WTC11 (cell line): Measurements from ENCODE around the gene TP53BP2. TPM values are rescaled to one million over a fixed set of nuclear protein-coding genes. Genes with fewer than 3 reads are reported as not detected.
"Not testable (repeated sequence)": the region's sequence is repeated elsewhere in the genome, so short reads cannot be mapped to it uniquely, and the experiment has no call there.

Source experiments
- ATAC-seq: fragments of 200-7000 bp; cut with Tn5 transposase; 2 replicates; pipeline ENCODE4 v1.10.0; 2021; ENCODE audit warnings: mild to moderate bottlenecking, moderate library complexity
- CTCF ChIA-PET: fragments of 300-600 bp; sonication (Branson Sonifier 250); formaldehyde crosslinking; loops from one replicate; lab custom pipeline; 2021; ENCODE audit warnings: antibody characterized with exemption; lab: Charles Lee
- POLR2A ChIA-PET: fragments of 350-600 bp; sonication (Branson Sonifier 250); formaldehyde crosslinking; loops from one replicate; lab custom pipeline; 2021; ENCODE audit warnings: antibody characterized with exemption; lab: Charles Lee
- DNase-seq: peaks from one replicate; pipeline ENCODE4 v3.0.0; 2021; ENCODE audit warnings: low spot score
- H3K27ac Mint-ChIP-seq: 2 replicates; pipeline ENCODE4 v1.8.0; 2021; ENCODE audit warnings: mixed read lengths
- H3K27me3 Mint-ChIP-seq: 2 replicates; pipeline ENCODE4 v1.8.0; 2021; ENCODE audit warnings: low read depth, mild to moderate bottlenecking, moderate library complexity, mixed read lengths
- H3K36me3 Mint-ChIP-seq: 2 replicates; pipeline ENCODE4 v1.8.0; 2021; ENCODE audit warnings: mixed read lengths
- H3K4me1 Mint-ChIP-seq: 2 replicates; pipeline ENCODE4 v1.8.0; 2022; ENCODE audit warnings: mixed read lengths
- H3K4me3 Mint-ChIP-seq: 2 replicates; pipeline ENCODE4 v1.8.0; 2021; ENCODE audit warnings: mild to moderate bottlenecking, moderate library complexity, mixed read lengths
- H3K9me3 Mint-ChIP-seq: 2 replicates; pipeline ENCODE4 v1.8.0; 2021; ENCODE audit warnings: mixed read lengths
- ATF1 ChIP-seq: sonication (generic); formaldehyde crosslinking; IDR thresholded peaks from 2 replicates; pipeline ENCODE4 v1.8.1; 2023; ENCODE audit warnings: mild to moderate bottlenecking, moderate library complexity, missing genetic modification reagents
- EMX1 ChIP-seq: fragments of 250-450 bp; sonication (Bioruptor Pico); IDR thresholded peaks from 2 replicates; pipeline ENCODE4 v1.8.0; 2021; ENCODE audit warnings: mild to moderate bottlenecking
- GABPB1 ChIP-seq: sonication (generic); formaldehyde crosslinking; IDR thresholded peaks from 2 replicates; pipeline ENCODE4 v1.8.1; 2023; ENCODE audit warnings: mild to moderate bottlenecking, missing genetic modification reagents
- JAZF1 ChIP-seq: fragments of 250-450 bp; sonication (Bioruptor Pico); IDR thresholded peaks from 2 replicates; pipeline ENCODE4 v1.9.0; 2021; ENCODE audit warnings: moderate library complexity, mild to moderate bottlenecking, inconsistent platforms
- MXD4 ChIP-seq: fragments of 250-450 bp; sonication (Bioruptor Pico); IDR thresholded peaks from 2 replicates; pipeline ENCODE4 v1.8.0; 2021; ENCODE audit warnings: mild to moderate bottlenecking, moderate library complexity, borderline replicate concordance
- NFE2L1 ChIP-seq: sonication (generic); formaldehyde crosslinking; IDR thresholded peaks from 2 replicates; pipeline ENCODE4 v1.8.1; 2023; ENCODE audit warnings: missing genetic modification reagents
- NR3C1 ChIP-seq: sonication (generic); formaldehyde crosslinking; conservative IDR thresholded peaks from 2 replicates; pipeline ENCODE4 v1.8.1; 2023; ENCODE audit warnings: low read depth, mild to moderate bottlenecking, missing genetic modification reagents
- ZNF121 ChIP-seq: sonication (generic); formaldehyde crosslinking; IDR thresholded peaks from 2 replicates; pipeline ENCODE4 v1.8.0; 2023; ENCODE audit warnings: missing genetic modification reagents
- ZNF232 ChIP-seq: sonication (generic); formaldehyde crosslinking; IDR thresholded peaks from 2 replicates; pipeline ENCODE4 v1.8.0; 2022; ENCODE audit warnings: mild to moderate bottlenecking, missing genetic modification reagents
- ZNF416 ChIP-seq: fragments of 250-450 bp; sonication (Bioruptor Pico); IDR thresholded peaks from 2 replicates; pipeline ENCODE4 v1.9.0; 2021; ENCODE audit warnings: mild to moderate bottlenecking, inconsistent platforms
- ZNF423 ChIP-seq: fragments of 250-450 bp; sonication (Bioruptor Pico); IDR thresholded peaks from 2 replicates; pipeline ENCODE4 v2.1.2; 2022; ENCODE audit warnings: mild to moderate bottlenecking, moderate library complexity
- total RNA-seq: library from RNA; stranded (reverse); gene quantifications from 3 replicates; pipeline ENCODE4 v1.2.3, GENCODE V29; 2021
- TF ChIP-seq, protein P1 (sequence below): sonication (generic); formaldehyde crosslinking; conservative IDR thresholded peaks from 2 replicates; pipeline ENCODE4 v1.8.1; 2022; ENCODE audit warnings: mild to moderate bottlenecking, missing genetic modification reagents
- TF ChIP-seq, protein P2 (sequence below): fragments of 250-450 bp; sonication (Bioruptor Pico); IDR thresholded peaks from 2 replicates; pipeline ENCODE4 v1.8.0; 2021; ENCODE audit warnings: mild to moderate bottlenecking
- TF ChIP-seq, protein P3 (sequence below): sonication (generic); formaldehyde crosslinking; IDR thresholded peaks from 2 replicates; pipeline ENCODE4 v1.8.1; 2023; ENCODE audit warnings: mild to moderate bottlenecking, missing genetic modification reagents, moderate library complexity
- TF ChIP-seq, protein P4 (sequence below): fragments of 250-450 bp; sonication (Bioruptor Pico); IDR thresholded peaks from 2 replicates; pipeline ENCODE4 v1.9.0; 2021; ENCODE audit warnings: moderate library complexity, mild to moderate bottlenecking, inconsistent platforms, borderline replicate concordance
- TF ChIP-seq, protein P5 (sequence below): sonication (generic); formaldehyde crosslinking; IDR thresholded peaks from 2 replicates; pipeline ENCODE4 v1.8.0; 2022; ENCODE audit warnings: mild to moderate bottlenecking, missing genetic modification reagents

Gene TP53BP2
- total RNA-seq, 1 experiment from 2014 or later = 42.7 TPM

- no peak overlapping the region for H3K4me3 Mint-ChIP-seq
- no peaks in the 10 kb centered on the region for H3K9me3 Mint-ChIP-seq
- TF ChIP-seq, protein P1, sequence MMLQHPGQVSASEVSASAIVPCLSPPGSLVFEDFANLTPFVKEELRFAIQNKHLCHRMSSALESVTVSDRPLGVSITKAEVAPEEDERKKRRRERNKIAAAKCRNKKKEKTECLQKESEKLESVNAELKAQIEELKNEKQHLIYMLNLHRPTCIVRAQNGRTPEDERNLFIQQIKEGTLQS (CRISPR knock-in tag) = no peak
- TF ChIP-seq NFE2L1 (CRISPR knock-in tag) = no peak
- no peak for TF ChIP-seq JAZF1 (CRISPR knock-in tag)
- no peak for TF ChIP-seq EMX1 (CRISPR knock-in tag)
- no peak for TF ChIP-seq ZNF416 (CRISPR knock-in tag)
- no peak for TF ChIP-seq MXD4
- TF ChIP-seq ZNF423 = no peak
- TF ChIP-seq, protein P2, sequence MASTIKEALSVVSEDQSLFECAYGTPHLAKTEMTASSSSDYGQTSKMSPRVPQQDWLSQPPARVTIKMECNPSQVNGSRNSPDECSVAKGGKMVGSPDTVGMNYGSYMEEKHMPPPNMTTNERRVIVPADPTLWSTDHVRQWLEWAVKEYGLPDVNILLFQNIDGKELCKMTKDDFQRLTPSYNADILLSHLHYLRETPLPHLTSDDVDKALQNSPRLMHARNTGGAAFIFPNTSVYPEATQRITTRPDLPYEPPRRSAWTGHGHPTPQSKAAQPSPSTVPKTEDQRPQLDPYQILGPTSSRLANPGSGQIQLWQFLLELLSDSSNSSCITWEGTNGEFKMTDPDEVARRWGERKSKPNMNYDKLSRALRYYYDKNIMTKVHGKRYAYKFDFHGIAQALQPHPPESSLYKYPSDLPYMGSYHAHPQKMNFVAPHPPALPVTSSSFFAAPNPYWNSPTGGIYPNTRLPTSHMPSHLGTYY (CRISPR knock-in tag) = no peak
- ATAC-seq (no peak), DNase-seq (no peak)
- CTCF ChIA-PET = interaction anchor here (1.1 to 1.3 kb wide), 2 partner anchors 12 to 181 kb away, joined by 3 to 4 read pairs; no protein-coding TSS in a partner anchor
- H3K27ac Mint-ChIP-seq = no peak overlapping the region
- H3K36me3 Mint-ChIP-seq = no peaks in the 10 kb centered on the region
- H3K4me1 Mint-ChIP-seq = peaks cover 39% of the 10 kb centered on the region
- POLR2A ChIA-PET = interaction anchor here (0.6 kb wide), 1 partner anchor 363 kb away, joined by 3 read pairs; no protein-coding TSS in a partner anchor
- peaks cover 23% of the 10 kb centered on the region for H3K27me3 Mint-ChIP-seq
Measured at GRCh38 chr1:223737342-223737741, 108.4 kb downstream of the TP53BP2 start.

DNA sequence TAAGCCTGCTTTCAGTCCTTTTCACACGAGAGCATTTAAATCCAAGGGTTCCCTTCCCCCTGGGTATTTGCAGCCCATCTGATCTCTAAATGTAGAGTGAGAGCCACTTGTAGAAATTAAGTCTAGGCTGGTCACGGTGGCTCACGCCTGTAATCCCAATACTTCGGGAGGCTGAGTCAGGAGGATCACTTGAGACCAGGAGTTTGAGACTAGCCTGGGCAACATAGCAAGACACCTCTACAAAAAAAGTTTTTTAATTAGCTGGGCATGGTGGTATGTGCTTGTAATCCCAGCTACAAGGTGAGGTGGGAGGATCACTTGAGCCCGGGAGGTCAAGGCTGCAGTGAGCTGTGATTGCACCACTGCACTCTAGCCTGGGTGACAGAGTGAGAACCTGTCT is 109.1 kb downstream of the TP53BP2 start:
- peaks cover 43% of the 10 kb centered on the region for H3K4me1 Mint-ChIP-seq
- not testable (repeated sequence) for ATAC-seq

GRCh38 chr1:223733898-223734852 is 111.6 kb downstream of the TP53BP2 start:
- Mint-ChIP-seq H3K9me3 (no peaks in the 10 kb centered on the region), H3K4me1 (peaks cover 50% of the 10 kb centered on the region), H3K27ac (no peak overlapping the region), H3K36me3 (peaks cover 2% of the 10 kb centered on the region; the same call in 1 of the 2 replicates)
- POLR2A ChIA-PET = no interaction called here
- peak; percentile 31 for ATAC-seq
- no peak for TF ChIP-seq ATF1 (CRISPR knock-in tag)
- TF ChIP-seq, protein P3, sequence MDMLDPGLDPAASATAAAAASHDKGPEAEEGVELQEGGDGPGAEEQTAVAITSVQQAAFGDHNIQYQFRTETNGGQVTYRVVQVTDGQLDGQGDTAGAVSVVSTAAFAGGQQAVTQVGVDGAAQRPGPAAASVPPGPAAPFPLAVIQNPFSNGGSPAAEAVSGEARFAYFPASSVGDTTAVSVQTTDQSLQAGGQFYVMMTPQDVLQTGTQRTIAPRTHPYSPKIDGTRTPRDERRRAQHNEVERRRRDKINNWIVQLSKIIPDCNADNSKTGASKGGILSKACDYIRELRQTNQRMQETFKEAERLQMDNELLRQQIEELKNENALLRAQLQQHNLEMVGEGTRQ (CRISPR knock-in tag) = 0 out of 2 replicates have a peak, but pooled peaks have one; percentile 4
- no peak for TF ChIP-seq ZNF416 (CRISPR knock-in tag)
- TF ChIP-seq, all 79 proteins: peak for 1
- Mint-ChIP-seq H3K4me3 (peak overlapping the region; percentile 33; the same call in 1 of the 2 replicates), H3K27me3 (peaks cover 54% of the 10 kb centered on the region)
- DNase-seq = no peak
- CTCF ChIA-PET = no interaction called here

More for the DNA sequence above, 109.1 kb downstream of the TP53BP2 start:
- H3K9me3 Mint-ChIP-seq, POLR2A ChIA-PET, DNase-seq, H3K36me3 Mint-ChIP-seq, H3K4me3 Mint-ChIP-seq, H3K27ac Mint-ChIP-seq: not testable (repeated sequence)
- H3K27me3 Mint-ChIP-seq = peaks cover 30% of the 10 kb centered on the region
- CTCF ChIA-PET = interaction anchor here (1.1 to 1.3 kb wide), 2 partner anchors 13 to 180 kb away, joined by 3 to 4 read pairs; no protein-coding TSS in a partner anchor

DNA sequence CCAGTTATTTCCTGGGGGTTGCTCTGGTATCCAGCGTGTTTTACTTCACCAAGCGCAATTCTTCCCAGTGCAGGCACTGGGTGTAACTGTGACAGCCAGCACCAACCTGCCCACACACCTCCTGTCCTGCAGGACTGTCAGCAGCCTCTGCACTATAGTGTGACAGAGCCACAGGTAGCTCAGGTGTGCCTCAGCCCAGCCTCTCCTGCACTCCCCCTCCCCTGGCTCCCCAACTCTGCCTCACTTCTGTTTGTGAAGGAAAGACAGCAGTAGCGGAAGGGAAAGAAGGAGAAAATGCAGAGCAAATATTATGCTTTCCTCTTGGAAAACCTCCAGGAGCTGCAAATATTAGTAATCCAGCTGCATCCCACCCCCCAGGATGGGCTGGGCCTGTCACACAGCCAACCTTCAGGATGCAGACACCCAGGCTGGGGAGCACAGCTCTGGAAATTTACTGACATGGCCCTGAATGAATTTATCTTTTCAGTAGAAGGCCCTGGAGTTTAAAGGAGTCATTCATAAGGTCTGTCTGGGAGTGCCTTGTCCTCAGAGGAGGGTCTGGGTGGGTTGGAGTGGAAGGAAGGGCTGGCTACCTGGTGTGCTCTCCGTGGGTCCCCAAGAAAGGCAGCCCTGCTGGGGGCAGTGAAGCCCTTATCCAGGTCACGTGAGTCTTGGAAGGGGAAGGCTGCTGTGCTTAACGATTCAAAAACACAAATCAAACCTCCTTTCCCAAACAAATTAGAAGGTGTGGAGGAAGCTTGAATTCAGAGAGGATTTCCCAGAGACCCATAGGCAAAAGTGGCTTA is 112.6 kb downstream of the TP53BP2 start:
- peaks cover 50% of the 10 kb centered on the region for H3K4me1 Mint-ChIP-seq
- no peak overlapping the region for H3K27ac Mint-ChIP-seq
- TF ChIP-seq, protein P4, sequence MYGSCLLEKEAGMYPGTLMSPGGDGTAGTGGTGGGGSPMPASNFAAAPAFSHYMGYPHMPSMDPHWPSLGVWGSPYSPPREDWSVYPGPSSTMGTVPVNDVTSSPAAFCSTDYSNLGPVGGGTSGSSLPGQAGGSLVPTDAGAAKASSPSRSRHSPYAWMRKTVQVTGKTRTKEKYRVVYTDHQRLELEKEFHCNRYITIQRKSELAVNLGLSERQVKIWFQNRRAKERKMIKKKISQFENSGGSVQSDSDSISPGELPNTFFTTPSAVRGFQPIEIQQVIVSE = no peak
- TF ChIP-seq, protein P3 (CRISPR knock-in tag) = peak; percentile 25; the same call in 1 of the 2 replicates
- TF ChIP-seq ZNF232 (CRISPR knock-in tag) = no peak
- TF ChIP-seq, protein P5, sequence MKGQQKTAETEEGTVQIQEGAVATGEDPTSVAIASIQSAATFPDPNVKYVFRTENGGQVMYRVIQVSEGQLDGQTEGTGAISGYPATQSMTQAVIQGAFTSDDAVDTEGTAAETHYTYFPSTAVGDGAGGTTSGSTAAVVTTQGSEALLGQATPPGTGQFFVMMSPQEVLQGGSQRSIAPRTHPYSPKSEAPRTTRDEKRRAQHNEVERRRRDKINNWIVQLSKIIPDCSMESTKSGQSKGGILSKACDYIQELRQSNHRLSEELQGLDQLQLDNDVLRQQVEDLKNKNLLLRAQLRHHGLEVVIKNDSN (CRISPR knock-in tag) = peak; percentile 33; the same call in 1 of the 2 replicates
- no peak for TF ChIP-seq GABPB1
- no peak for TF ChIP-seq NR3C1 (CRISPR knock-in tag)
- no peak for TF ChIP-seq ZNF121 (CRISPR knock-in tag)
- no peak for TF ChIP-seq MXD4
- peaks cover 7% of the 10 kb centered on the region; the same call in 1 of the 2 replicates for H3K36me3 Mint-ChIP-seq
- no peak overlapping the region; the same call in 1 of the 2 replicates for H3K4me3 Mint-ChIP-seq
- ChIA-PET POLR2A (no interaction called here), CTCF (interaction anchor here (4.0 kb wide), 1 partner anchor 16 kb away, joined by 19 read pairs; no protein-coding TSS in a partner anchor)
- H3K9me3 Mint-ChIP-seq = no peaks in the 10 kb centered on the region
- no peak for DNase-seq
- ATAC-seq = no peak
- peaks cover 64% of the 10 kb centered on the region for H3K27me3 Mint-ChIP-seq
